Raji (cell line): Measurements from ENCODE around the gene EPHA4.

Experiments used
- POLR2A ChIP-seq: IDR thresholded peaks from 2 replicates; pipeline ENCODE4 v1.6.1; 2011; ENCODE audit warnings: low read depth, low read length, control low read depth; ENCODE audit not compliant: insufficient read depth

Gene EPHA4

DNA sequence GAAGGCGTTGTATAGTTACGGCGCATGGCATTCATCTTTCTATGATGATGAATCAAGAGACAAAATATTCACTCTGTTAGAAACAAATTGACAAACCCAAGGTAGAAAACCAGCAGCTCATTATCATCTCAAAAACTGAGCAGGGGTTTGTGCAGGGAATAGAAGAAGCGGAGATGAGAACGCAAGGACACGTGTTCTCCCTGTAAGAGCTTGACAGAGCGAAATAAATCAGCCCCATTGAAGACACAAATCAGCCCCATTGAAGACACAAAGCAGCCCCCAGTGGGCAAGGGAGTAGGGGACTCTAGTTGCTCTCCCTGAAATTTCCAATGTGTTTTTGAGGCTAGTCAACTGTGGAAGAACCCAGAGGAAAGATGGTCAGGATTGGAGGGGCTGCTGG lies 199.2 kb downstream of the EPHA4 start:
- no peak for TF ChIP-seq POLR2A

- TF ChIP-seq POLR2A, result no peak
These were observed 199.8 kb downstream of the EPHA4 start for GRCh38 chr2:221372159-221372884.

- no peak for TF ChIP-seq POLR2A
These were observed 200.8 kb downstream of the EPHA4 start for GRCh38 chr2:221371347-221371746.

GRCh38 chr2:221370857-221371211 lies 201.3 kb downstream of the EPHA4 start:
- no peak for TF ChIP-seq POLR2A

- TF ChIP-seq POLR2A, result no peak
These were observed 201.8 kb downstream of the EPHA4 start for GRCh38 chr2:221370076-221370856.
